Mammary epithelial cell (primary cell): ENCODE results near the gene MT1HL1.

ENCODE experiments used
- CTCF ChIP-seq, 2 donors: IDR thresholded peaks in 1 of 2; conservative IDR thresholded peaks in 1 of 2; 2 replicates each; pipeline ENCODE4 v1.5.1; 2011 to 2012; ENCODE audit warnings: inconsistent platforms in 2 of 2, low read length in 2 of 2, mild to moderate bottlenecking in 2 of 2, control low read depth in 1 of 2, low read depth in 1 of 2; ENCODE audit not compliant: insufficient read depth in 1 of 2; ENCODE audit errors: extremely low read depth in 1 of 2
- EZH2 ChIP-seq: IDR thresholded peaks from 2 replicates; pipeline ENCODE4 v1.6.1; 2012; ENCODE audit warnings: low read length, inconsistent platforms, borderline replicate concordance

DNA sequence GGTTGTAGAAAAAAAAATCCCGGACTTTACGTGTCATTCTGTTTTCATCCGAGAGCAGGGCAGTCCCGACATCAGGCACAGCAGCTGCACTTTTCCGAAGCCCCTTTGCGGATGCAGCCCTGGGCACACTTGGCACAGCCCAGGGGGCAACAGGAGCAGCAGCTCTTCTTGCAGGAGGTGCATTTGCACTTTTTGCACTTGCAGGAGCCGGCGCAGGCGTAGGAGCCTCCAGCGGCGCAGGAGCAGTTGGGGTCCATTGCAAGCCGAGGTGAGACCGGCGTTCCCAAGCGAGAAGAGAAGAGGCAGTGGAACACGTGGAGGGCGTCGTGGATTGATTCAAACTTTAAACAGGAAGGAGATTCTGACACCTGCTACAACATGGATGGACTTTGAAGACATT, at the start of gene MT1HL1:
- TF ChIP-seq CTCF (conservative IDR thresholded peaks at IDR 0.05 in 1 of 2, IDR thresholded peaks at IDR 0.05 in 1 of 2; ENCODE audit: extremely low read depth in 1 of 2, insufficient read depth in 1 of 2, low read depth in 1 of 2, low read length in 2 of 2) (no peak), EZH2 (no peak)
